ENCODE measurements around the gene SIGLEC15. TPM values are rescaled to one million over a fixed set of nuclear protein-coding genes. Genes with fewer than 3 reads are reported as not detected.
A peak's percentile ranks its signal among the peaks of the same experiment; 100 is the strongest.

Gene SIGLEC15, protein sequence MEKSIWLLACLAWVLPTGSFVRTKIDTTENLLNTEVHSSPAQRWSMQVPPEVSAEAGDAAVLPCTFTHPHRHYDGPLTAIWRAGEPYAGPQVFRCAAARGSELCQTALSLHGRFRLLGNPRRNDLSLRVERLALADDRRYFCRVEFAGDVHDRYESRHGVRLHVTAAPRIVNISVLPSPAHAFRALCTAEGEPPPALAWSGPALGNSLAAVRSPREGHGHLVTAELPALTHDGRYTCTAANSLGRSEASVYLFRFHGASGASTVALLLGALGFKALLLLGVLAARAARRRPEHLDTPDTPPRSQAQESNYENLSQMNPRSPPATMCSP
- 1 to 10 TPM in 1 of 9 donors, under 1 TPM in 6, not detected in 2; 0.11 to 4.2 (median 0.35) TPM for total RNA-seq
- polyA plus RNA-seq = under 1 TPM; 0.09 to 0.64 (median 0.17) TPM
- long read RNA-seq, donor 1 = 0 reads
- long read RNA-seq, donor 2 = 0 reads
- long read RNA-seq, donor 3 = 0 reads
- long read RNA-seq, donor 4 = 0 reads
- long read RNA-seq, donor 5, partial matches to known transcripts = 0 of 2 reads
- long read RNA-seq, donor 5, other reads (novel, unspliced or antisense) = 2 of 2 reads
- long read RNA-seq, donor 6, partial matches to known transcripts = 0 of 1 reads
- long read RNA-seq, donor 6, other reads (novel, unspliced or antisense) = 0 of 1 reads
- long read RNA-seq, donor 7 = 0 reads
- long read RNA-seq, donor 8 = 0 reads
- long read RNA-seq, donor 9 = 0 reads
- long read RNA-seq, donor 10 = 0 reads

DNA sequence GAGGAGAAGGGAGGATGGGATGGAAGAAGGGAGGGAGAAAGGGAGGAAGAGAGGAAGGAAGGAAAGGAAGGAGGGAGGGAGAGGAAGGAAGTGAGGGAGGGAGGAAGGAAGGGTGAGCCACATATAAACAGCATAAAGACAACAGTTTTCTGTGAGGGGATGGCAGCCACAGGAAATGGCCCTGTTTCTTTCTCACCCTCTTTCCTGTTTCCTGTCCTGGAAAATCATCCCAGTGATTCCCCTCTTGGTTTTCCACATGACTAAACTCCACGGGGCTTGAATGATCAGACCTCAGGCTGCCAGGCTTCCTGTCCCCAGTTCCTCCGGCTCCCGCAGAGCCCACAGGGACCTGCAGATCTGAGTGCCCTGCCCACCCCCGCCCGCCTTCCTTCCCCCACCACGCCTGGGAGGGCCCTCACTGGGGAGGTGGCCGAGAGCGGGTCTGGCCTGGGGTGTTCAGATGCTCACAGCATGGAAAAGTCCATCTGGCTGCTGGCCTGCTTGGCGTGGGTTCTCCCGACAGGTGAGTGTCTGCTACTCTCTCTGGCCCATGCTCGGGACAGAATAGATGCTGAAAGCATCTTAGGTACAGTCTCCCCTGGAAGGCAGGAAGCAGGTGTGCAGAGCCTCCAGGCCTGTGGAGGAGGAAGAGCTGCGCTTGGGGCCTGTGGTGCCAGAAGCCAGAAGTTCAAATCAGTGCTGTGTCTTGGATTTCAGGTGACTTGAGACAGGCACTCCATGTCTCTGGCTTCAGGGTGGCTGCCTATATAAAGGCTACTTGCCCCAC, at the start of gene SIGLEC15:
SIGLEC15 (plus strand) TSS at position 418 of the 787 bp plus-strand sequence; CDS start at position 472, 54 bp downstream.
- no peaks in the 10 kb centered on the region for H3K9me3 ChIP-seq (replicated peaks in 1 of 3)
- intact Hi-C loops (cut with DNase I) = no loop called here
- H3K4me3 ChIP-seq = no peak within 1 kb of the TSS
- no peaks in the 10 kb centered on the region for H3K27me3 ChIP-seq
- no peak within 1 kb of the TSS for H3K27ac ChIP-seq
- DNase-seq = no peak
- H3K4me1 ChIP-seq (replicated peaks in 1 of 2) = peaks cover 11 to 13% of the 10 kb centered on the region in 2 donors
- no peaks in the 10 kb centered on the region for H3K36me3 ChIP-seq (replicated peaks in 1 of 2)
- WGBS, 4 donors = 67 to 76% (median 73%) methylated on average over 3 to 12 of the region's 12 CpGs
- no peak for TF ChIP-seq POLR2A (IDR thresholded peaks at IDR 0.05)
- TF ChIP-seq, protein P1, sequence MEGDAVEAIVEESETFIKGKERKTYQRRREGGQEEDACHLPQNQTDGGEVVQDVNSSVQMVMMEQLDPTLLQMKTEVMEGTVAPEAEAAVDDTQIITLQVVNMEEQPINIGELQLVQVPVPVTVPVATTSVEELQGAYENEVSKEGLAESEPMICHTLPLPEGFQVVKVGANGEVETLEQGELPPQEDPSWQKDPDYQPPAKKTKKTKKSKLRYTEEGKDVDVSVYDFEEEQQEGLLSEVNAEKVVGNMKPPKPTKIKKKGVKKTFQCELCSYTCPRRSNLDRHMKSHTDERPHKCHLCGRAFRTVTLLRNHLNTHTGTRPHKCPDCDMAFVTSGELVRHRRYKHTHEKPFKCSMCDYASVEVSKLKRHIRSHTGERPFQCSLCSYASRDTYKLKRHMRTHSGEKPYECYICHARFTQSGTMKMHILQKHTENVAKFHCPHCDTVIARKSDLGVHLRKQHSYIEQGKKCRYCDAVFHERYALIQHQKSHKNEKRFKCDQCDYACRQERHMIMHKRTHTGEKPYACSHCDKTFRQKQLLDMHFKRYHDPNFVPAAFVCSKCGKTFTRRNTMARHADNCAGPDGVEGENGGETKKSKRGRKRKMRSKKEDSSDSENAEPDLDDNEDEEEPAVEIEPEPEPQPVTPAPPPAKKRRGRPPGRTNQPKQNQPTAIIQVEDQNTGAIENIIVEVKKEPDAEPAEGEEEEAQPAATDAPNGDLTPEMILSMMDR (IDR thresholded peaks at IDR 0.05) = no peak

DNA sequence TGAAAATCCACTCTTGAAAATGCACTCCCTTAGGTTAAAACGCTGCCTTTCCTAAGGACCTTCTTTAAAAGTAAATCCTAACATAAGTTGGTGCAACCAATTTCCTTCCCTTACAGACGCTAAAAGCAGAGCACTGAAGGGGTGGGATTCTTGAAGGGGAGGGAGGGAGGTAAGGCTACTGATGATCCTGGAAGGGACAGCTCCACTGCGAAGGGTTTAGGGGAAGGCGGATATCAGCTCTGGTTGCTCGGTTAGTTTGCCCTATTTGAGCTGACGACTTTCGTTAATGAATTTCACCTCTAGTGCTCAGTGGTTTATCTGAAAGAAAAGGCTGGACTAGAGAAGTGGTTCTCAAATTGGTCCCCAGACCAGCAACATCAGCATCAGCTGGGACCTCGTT, 49.7 kb upstream of the SIGLEC15 start:
- Histone ChIP-seq H3K9me3 (replicated peaks in 1 of 3) (no peaks in the 10 kb centered on the region), H3K36me3 (replicated peaks in 1 of 2) (no peaks in the 10 kb centered on the region), H3K4me3 (peak overlapping the region in 2 of 4 donors; percentile 42 to 67), H3K4me1 (replicated peaks in 1 of 2) (no peaks in the 10 kb centered on the region), H3K27ac (peak overlapping the region in 4 of 5 donors; percentile 30 to 81 (median 46)), H3K27me3 (no peaks in the 10 kb centered on the region)
- 48 to 65% (median 60%) methylated on average over 8 of the region's 8 CpGs for WGBS, 4 donors
- TF ChIP-seq POLR2A (IDR thresholded peaks at IDR 0.05) = no peak
- TF ChIP-seq, protein P1 (IDR thresholded peaks at IDR 0.05) = no peak
- DNase-seq = no peak
- intact Hi-C loops (cut with DNase I) = no loop called here

DNA sequence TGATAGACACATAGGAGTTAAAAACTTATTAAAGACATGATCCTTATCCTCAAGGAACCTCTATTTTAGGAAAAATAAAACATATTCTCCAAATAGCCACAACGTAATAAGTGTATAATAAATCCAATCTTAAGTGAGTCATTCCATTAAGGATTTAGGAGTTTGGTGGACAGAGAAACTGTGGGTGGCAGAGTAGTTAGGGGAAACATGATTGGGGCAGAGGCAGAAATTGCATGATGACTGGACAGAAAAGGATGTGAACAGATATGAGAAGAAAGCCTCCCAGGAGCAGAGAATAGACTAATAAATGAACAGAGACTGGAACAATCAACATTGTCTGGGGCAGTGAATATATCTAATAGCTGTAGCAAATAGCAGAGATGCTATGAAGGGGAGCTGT, 48.1 kb upstream of the SIGLEC15 start:
- no peak overlapping the region for H3K4me3 ChIP-seq
- TF ChIP-seq, protein P1 (IDR thresholded peaks at IDR 0.05) = no peak
- no peak for TF ChIP-seq POLR2A (IDR thresholded peaks at IDR 0.05)
- no peak overlapping the region for H3K27ac ChIP-seq
- no peaks in the 10 kb centered on the region for H3K9me3 ChIP-seq (replicated peaks in 1 of 3)
- no peaks in the 10 kb centered on the region for H3K4me1 ChIP-seq (replicated peaks in 1 of 2)
- 37 to 66% (median 58%) methylated on average over 1 of the region's 1 CpG for WGBS, 4 donors
- DNase-seq = no peak
- intact Hi-C loops (cut with DNase I) = no loop called here
- H3K27me3 ChIP-seq = no peaks in the 10 kb centered on the region
- H3K36me3 ChIP-seq (replicated peaks in 1 of 2) = no peaks in the 10 kb centered on the region

DNA sequence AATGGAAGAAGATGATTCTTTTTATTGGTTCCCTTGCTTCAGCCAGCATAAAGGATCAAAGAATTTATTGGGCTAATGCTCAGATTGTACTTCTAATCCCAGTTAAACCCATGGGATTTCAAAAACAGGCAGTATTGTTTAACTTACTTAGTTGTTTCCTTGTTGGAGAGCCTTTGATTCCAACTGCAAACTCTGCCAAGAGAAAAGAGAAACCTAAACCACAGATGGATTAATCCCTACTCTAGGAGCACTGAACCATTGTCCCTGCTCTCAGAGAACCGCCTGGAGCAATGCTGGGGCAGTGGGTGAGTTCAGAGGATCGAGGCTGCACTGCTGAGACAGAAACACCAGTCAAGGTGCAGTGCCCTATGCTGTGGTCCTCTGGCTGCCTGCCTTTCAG, 44.9 kb upstream of the SIGLEC15 start:
- WGBS, 4 donors = 42 to 50% (median 43%) methylated on average over 1 to 2 of the region's 2 CpGs
- H3K9me3 ChIP-seq (replicated peaks in 1 of 3) = no peaks in the 10 kb centered on the region
- DNase-seq = no peak
- intact Hi-C loops (cut with DNase I) = no loop called here
- no peaks in the 10 kb centered on the region for H3K27me3 ChIP-seq
- TF ChIP-seq, protein P1 (IDR thresholded peaks at IDR 0.05) = no peak
- TF ChIP-seq POLR2A (IDR thresholded peaks at IDR 0.05) = no peak
- H3K4me3 ChIP-seq = no peak overlapping the region
- H3K27ac ChIP-seq = no peak overlapping the region
- H3K36me3 ChIP-seq (replicated peaks in 1 of 2) = no peaks in the 10 kb centered on the region
- no peaks in the 10 kb centered on the region for H3K4me1 ChIP-seq (replicated peaks in 1 of 2)
